HL-60 (cell line): ENCODE results near the gene DAP3.

Experiments used
- DNase-seq, 2 experiments: peaks; one replicate each; pipeline ENCODE4 v3.0.0-alpha.2; 2010 to 2020; ENCODE audit warnings: low read depth in 1 of 2, low spot score in 1 of 2
- H3K27ac ChIP-seq: fragments of 250-450 bp; sonication (Bioruptor Pico); replicated peaks from 2 replicates; pipeline ENCODE4 v1.5.1; 2020; ENCODE audit warnings: mild to moderate bottlenecking, moderate library complexity
- H3K27me3 ChIP-seq: fragments of 250-450 bp; sonication (Bioruptor Pico); 2 replicates; pipeline ENCODE4 v1.5.1; 2021; ENCODE audit warnings: mild to moderate bottlenecking, moderate library complexity; ENCODE audit not compliant: insufficient read depth, poor library complexity, severe bottlenecking
- H3K4me3 ChIP-seq: replicated peaks from 2 replicates; pipeline ENCODE4 v1.5.1; 2011; ENCODE audit warnings: mild to moderate bottlenecking, control low read depth, low read length; ENCODE audit not compliant: insufficient read depth
- CTCF ChIP-seq: IDR thresholded peaks from one replicate; pipeline ENCODE4 v1.5.1; 2011; ENCODE audit warnings: low read length, control low read depth, inconsistent platforms; ENCODE audit not compliant: insufficient read depth
- GABPA ChIP-seq: IDR thresholded peaks from 2 replicates; pipeline ENCODE4 v1.6.1; 2012; ENCODE audit warnings: low read depth
- POLR2AphosphoS5 ChIP-seq: IDR thresholded peaks from 2 replicates; pipeline ENCODE4 v1.6.1; 2012; ENCODE audit warnings: low read depth
- REST ChIP-seq: IDR thresholded peaks from 2 replicates; pipeline ENCODE4 v1.6.1; 2012; ENCODE audit warnings: low read depth; ENCODE audit not compliant: insufficient replicate concordance
- SPI1 ChIP-seq: IDR thresholded peaks from 2 replicates; pipeline ENCODE4 v1.6.1; 2012; ENCODE audit warnings: low read depth, mild to moderate bottlenecking, borderline replicate concordance

The DAP3 gene

GRCh38 chr1:155694167-155694566 is 5.3 kb downstream of the DAP3 start:
- TF ChIP-seq GABPA (no peak), POLR2AphosphoS5 (no peak), SPI1 (no peak), CTCF (no peak), REST (no peak)
- no peak overlapping the region for H3K4me3 ChIP-seq
- H3K27me3 ChIP-seq = no peaks in the 10 kb centered on the region
- H3K27ac ChIP-seq = no peak overlapping the region
- DNase-seq = no peak

GRCh38 chr1:155695072-155695471 is 6.2 kb downstream of the DAP3 start:
- H3K4me3 ChIP-seq = no peak overlapping the region
- H3K27ac ChIP-seq = no peak overlapping the region
- no peaks in the 10 kb centered on the region for H3K27me3 ChIP-seq
- no peak for DNase-seq
- TF ChIP-seq CTCF (no peak), POLR2AphosphoS5 (no peak), GABPA (no peak), REST (no peak), SPI1 (no peak)

- Histone ChIP-seq H3K27ac (no peak overlapping the region), H3K27me3 (no peaks in the 10 kb centered on the region), H3K4me3 (no peak overlapping the region)
- no peak for TF ChIP-seq REST
- no peak for TF ChIP-seq SPI1
- no peak for TF ChIP-seq POLR2AphosphoS5
- TF ChIP-seq CTCF = no peak
- TF ChIP-seq GABPA = no peak
- no peak for DNase-seq
These were observed 6.7 kb downstream of the DAP3 start for GRCh38 chr1:155695608-155696007.
